GM19351 (cell line): ENCODE measurements around the gene IRF5.
"Not testable (repeated sequence)": the region's sequence is repeated elsewhere in the genome, so short reads cannot be mapped to it uniquely, and the experiment has no call there.

ENCODE experiments used
- ATAC-seq: cut with Tn5 transposase; IDR thresholded peaks from one replicate; pipeline ENCODE4 v1.9.1; 2021; ENCODE audit warnings: mild to moderate bottlenecking, moderate library complexity; ENCODE audit not compliant: unreplicated experiment

Gene IRF5

GRCh38 chr7:128937271-128937646 lies 468 bp upstream of the IRF5 start:
- no peak for ATAC-seq

GRCh38 chr7:128938544-128939074 lies 882 bp downstream of the IRF5 start:
- no peak for ATAC-seq

- ATAC-seq = no peak
Observed at GRCh38 chr7:128939075-128939860, 1.5 kb downstream of the IRF5 start.

- peak; percentile 26 for ATAC-seq
Observed at GRCh38 chr7:128939861-128940410, 2.2 kb downstream of the IRF5 start.

- peak; percentile 62 for ATAC-seq
Observed at GRCh38 chr7:128940494-128941322, 3.0 kb downstream of the IRF5 start.

- ATAC-seq = no peak
Observed at GRCh38 chr7:128941323-128941890, 3.7 kb downstream of the IRF5 start.

- ATAC-seq = no peak
Observed at GRCh38 chr7:128941946-128942526, 4.3 kb downstream of the IRF5 start.

- not testable (repeated sequence) for ATAC-seq
Observed at GRCh38 chr7:128943251-128943650, 5.5 kb downstream of the IRF5 start.

- no peak for ATAC-seq
Observed at GRCh38 chr7:128944487-128945236, 6.9 kb downstream of the IRF5 start.

GRCh38 chr7:128945668-128946366 lies 8.1 kb downstream of the IRF5 start:
- ATAC-seq = no peak

- ATAC-seq = no peak
Observed at GRCh38 chr7:128946936-128947830, 9.5 kb downstream of the IRF5 start.

- ATAC-seq = no peak
Observed at GRCh38 chr7:128947854-128948253, 10.1 kb downstream of the IRF5 start.

GRCh38 chr7:128948312-128948973 lies 10.7 kb downstream of the IRF5 start:
- ATAC-seq = no peak

- ATAC-seq = no peak
Observed at GRCh38 chr7:128948976-128949760, 11.4 kb downstream of the IRF5 start.

GRCh38 chr7:128951296-128951695 lies 13.6 kb downstream of the IRF5 start:
- ATAC-seq = no peak

- ATAC-seq = no peak
Observed at GRCh38 chr7:128954150-128954549, 16.4 kb downstream of the IRF5 start.
